Epithelial cell of esophagus (primary cell): ENCODE results near the gene CALML6.

ENCODE experiments used
- DNase-seq: peaks from one replicate; pipeline ENCODE4 v3.0.0; 2010; ENCODE audit warnings: low read depth
- H3K4me3 ChIP-seq: 2 replicates; pipeline ENCODE4 v1.5.1; 2011; ENCODE audit warnings: mild to moderate bottlenecking, low read length, control low read depth
- CTCF ChIP-seq: IDR thresholded peaks from 2 replicates; pipeline ENCODE4 v1.5.1; 2011; ENCODE audit warnings: low read depth, mild to moderate bottlenecking, low read length, control low read depth, inconsistent platforms; ENCODE audit not compliant: insufficient read depth; ENCODE audit errors: missing control alignments

Gene CALML6

GRCh38 chr1:1947493-1947892 lies 32.4 kb downstream of the CALML6 start:
- no peak for TF ChIP-seq CTCF
- no peak for DNase-seq
- H3K4me3 ChIP-seq, result no peak overlapping the region

- no peak overlapping the region for H3K4me3 ChIP-seq
- no peak for DNase-seq
- TF ChIP-seq CTCF, result no peak
Measured at GRCh38 chr1:1948783-1949182, 33.7 kb downstream of the CALML6 start.

- no peak for DNase-seq
- H3K4me3 ChIP-seq, result no peak overlapping the region
- no peak for TF ChIP-seq CTCF
Measured at GRCh38 chr1:1950940-1951339, 35.9 kb downstream of the CALML6 start.

- no peak for DNase-seq
- TF ChIP-seq CTCF, result no peak
- no peak overlapping the region for H3K4me3 ChIP-seq
Measured at GRCh38 chr1:1954015-1954414, 39.0 kb downstream of the CALML6 start.

- no peak for TF ChIP-seq CTCF
- no peak for DNase-seq
- H3K4me3 ChIP-seq, result no peak overlapping the region
Measured at GRCh38 chr1:1954831-1955441, 39.9 kb downstream of the CALML6 start.

- DNase-seq, result no peak
- no peak for TF ChIP-seq CTCF
- H3K4me3 ChIP-seq, result no peak overlapping the region
Measured at GRCh38 chr1:1955621-1956094, 40.6 kb downstream of the CALML6 start.

GRCh38 chr1:1956101-1956500 lies 41.0 kb downstream of the CALML6 start:
- TF ChIP-seq CTCF, result no peak
- no peak for DNase-seq
- H3K4me3 ChIP-seq, result no peak overlapping the region
